HUES6 (cell line): ENCODE data around the gene KLF16.

Experiments
- H3K27ac ChIP-seq: 2 replicates; pipeline ENCODE4 v1.7.0; 2013; ENCODE audit warnings: low read depth, mild to moderate bottlenecking, low read length, inconsistent platforms
- H3K27me3 ChIP-seq: 2 replicates; pipeline ENCODE4 v1.6.1; 2013; ENCODE audit warnings: low read length; ENCODE audit not compliant: control insufficient read depth, insufficient read depth
- H3K36me3 ChIP-seq: 2 replicates; pipeline ENCODE4 v1.6.1; 2013; ENCODE audit warnings: low read length; ENCODE audit not compliant: control insufficient read depth, insufficient read depth
- H3K4me1 ChIP-seq: 2 replicates; pipeline ENCODE4 v1.6.1; 2013; ENCODE audit warnings: low read length; ENCODE audit not compliant: control insufficient read depth, insufficient read depth
- H3K4me3 ChIP-seq: 2 replicates; pipeline ENCODE4 v1.5.1; 2013; ENCODE audit warnings: low read depth, low read length
- H3K9ac ChIP-seq: one replicate; pipeline ENCODE4 v1.6.1; 2013; ENCODE audit warnings: mild to moderate bottlenecking, low read length
- H3K9me3 ChIP-seq: 2 replicates; pipeline ENCODE4 v1.6.1; 2013; ENCODE audit warnings: low read depth, low read length; ENCODE audit not compliant: control insufficient read depth, insufficient read depth

Gene KLF16

GRCh38 chr19:1816530-1817298 is 46.7 kb downstream of the KLF16 start:
- Histone ChIP-seq H3K4me1 (no peaks in the 10 kb centered on the region; the same call in 1 of the 2 replicates), H3K27me3 (peaks cover under 1% of the 10 kb centered on the region; the same call in 1 of the 2 replicates), H3K27ac (no peak overlapping the region), H3K9ac (no peak overlapping the region), H3K36me3 (peaks cover 52% of the 10 kb centered on the region), H3K4me3 (no peak overlapping the region), H3K9me3 (no peaks in the 10 kb centered on the region)

GRCh38 chr19:1815605-1816529 is 47.5 kb downstream of the KLF16 start:
- no peak overlapping the region for H3K4me3 ChIP-seq
- no peak overlapping the region for H3K27ac ChIP-seq
- H3K27me3 ChIP-seq: peaks cover 8% of the 10 kb centered on the region; the same call in 1 of the 2 replicates
- H3K9ac ChIP-seq: no peak overlapping the region
- H3K4me1 ChIP-seq: no peaks in the 10 kb centered on the region; the same call in 1 of the 2 replicates
- H3K36me3 ChIP-seq: peaks cover 46% of the 10 kb centered on the region
- no peaks in the 10 kb centered on the region for H3K9me3 ChIP-seq

GRCh38 chr19:1814833-1815604 is 48.4 kb downstream of the KLF16 start:
- H3K27me3 ChIP-seq: peaks cover 8% of the 10 kb centered on the region; the same call in 1 of the 2 replicates
- peaks cover 38% of the 10 kb centered on the region for H3K36me3 ChIP-seq
- no peak overlapping the region for H3K9ac ChIP-seq

GRCh38 chr19:1814391-1814790 is 49.0 kb downstream of the KLF16 start:
- Histone ChIP-seq H3K9ac (no peak overlapping the region), H3K27me3 (peaks cover 8% of the 10 kb centered on the region; the same call in 1 of the 2 replicates), H3K9me3 (no peaks in the 10 kb centered on the region), H3K4me3 (no peak overlapping the region), H3K36me3 (peaks cover 35% of the 10 kb centered on the region), H3K27ac (no peak overlapping the region), H3K4me1 (no peaks in the 10 kb centered on the region; the same call in 1 of the 2 replicates)

More at GRCh38 chr19:1814833-1815604, 48.4 kb downstream of the KLF16 start:
- Histone ChIP-seq H3K9me3 (no peaks in the 10 kb centered on the region), H3K27ac (no peak overlapping the region; the same call in 1 of the 2 replicates), H3K4me3 (no peak overlapping the region), H3K4me1 (no peaks in the 10 kb centered on the region; the same call in 1 of the 2 replicates)

GRCh38 chr19:1813192-1814182 is 49.9 kb downstream of the KLF16 start:
- H3K27me3 ChIP-seq: peaks cover 8% of the 10 kb centered on the region; the same call in 1 of the 2 replicates
- peak overlapping the region; percentile 64 for H3K4me3 ChIP-seq
- peak overlapping the region; percentile 40 for H3K9ac ChIP-seq
- H3K9me3 ChIP-seq: no peaks in the 10 kb centered on the region
- no peaks in the 10 kb centered on the region; the same call in 1 of the 2 replicates for H3K4me1 ChIP-seq
- H3K36me3 ChIP-seq: peaks cover 30% of the 10 kb centered on the region
- no peak overlapping the region for H3K27ac ChIP-seq

GRCh38 chr19:1812426-1813191 is 50.8 kb downstream of the KLF16 start:
- H3K9ac ChIP-seq: peak overlapping the region; percentile 40
- H3K27ac ChIP-seq: no peak overlapping the region
- H3K4me3 ChIP-seq: peak overlapping the region; percentile 64
- H3K36me3 ChIP-seq: peaks cover 22% of the 10 kb centered on the region
- H3K9me3 ChIP-seq: no peaks in the 10 kb centered on the region
- H3K27me3 ChIP-seq: peaks cover 8% of the 10 kb centered on the region; the same call in 1 of the 2 replicates
- no peaks in the 10 kb centered on the region; the same call in 1 of the 2 replicates for H3K4me1 ChIP-seq

- Histone ChIP-seq H3K4me1 (no peaks in the 10 kb centered on the region; the same call in 1 of the 2 replicates), H3K36me3 (peaks cover 15% of the 10 kb centered on the region), H3K9me3 (no peaks in the 10 kb centered on the region), H3K27me3 (peaks cover 8% of the 10 kb centered on the region; the same call in 1 of the 2 replicates), H3K9ac (peak within 1 kb of the TSS; percentile 40), H3K27ac (no peak within 1 kb of the TSS), H3K4me3 (peak within 1 kb of the TSS; percentile 64)
Measured at GRCh38 chr19:1811942-1812425, 51.4 kb downstream of the KLF16 start, which contains the start of gene ATP8B3. TSS of gene ATP8B3 (minus strand) at chr19:1812276. CDS start at chr19:1811736, 540 bp downstream.

- no peak overlapping the region for H3K27ac ChIP-seq
- H3K9ac ChIP-seq: no peak overlapping the region
- H3K4me1 ChIP-seq: no peaks in the 10 kb centered on the region; the same call in 1 of the 2 replicates
- peak overlapping the region; percentile 61 for H3K4me3 ChIP-seq
- H3K27me3 ChIP-seq: peaks cover 8% of the 10 kb centered on the region; the same call in 1 of the 2 replicates
- peaks cover 10% of the 10 kb centered on the region for H3K36me3 ChIP-seq
- no peaks in the 10 kb centered on the region for H3K9me3 ChIP-seq
Measured at GRCh38 chr19:1811472-1811894, 51.9 kb downstream of the KLF16 start.
